CD4-positive, alpha-beta T cell treated with Interleukin-6 at 100 ng/mL for 8 hours (primary cell): ENCODE results near the gene CCDC12.

Source experiments
- DNase-seq: peaks from one replicate; pipeline ENCODE4 v3.0.0-alpha.2; 2020; ENCODE audit warnings: mixed read lengths, low spot score

Gene CCDC12

DNA sequence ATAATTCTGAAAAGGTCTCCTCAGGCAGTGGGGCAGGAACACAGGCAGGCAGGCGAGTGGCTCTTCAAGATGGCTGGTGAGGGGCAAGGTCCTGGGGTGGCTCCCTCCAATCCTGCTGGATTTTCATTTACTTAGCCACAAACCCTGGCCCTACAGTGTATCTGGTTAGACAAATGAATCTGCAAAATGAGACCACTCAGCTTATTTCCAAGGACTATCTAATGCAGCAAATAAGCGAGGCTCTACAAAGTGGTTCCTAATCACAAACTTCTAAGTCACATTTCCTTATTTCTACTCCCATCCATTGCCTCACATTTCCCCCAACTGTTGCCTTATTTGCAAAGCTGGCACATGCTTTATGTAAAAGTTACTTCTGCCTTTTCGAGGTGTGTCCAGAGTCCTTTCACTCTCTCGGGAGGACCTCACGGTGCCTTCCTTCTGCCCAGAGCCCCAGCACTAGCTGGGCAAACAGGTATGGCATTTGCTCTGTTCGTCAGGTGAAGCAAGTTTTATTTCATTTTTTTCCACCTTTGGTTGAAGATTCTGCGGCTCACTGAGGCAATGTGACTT, 40.5 kb downstream of the CCDC12 start:
- no peak for DNase-seq

DNA sequence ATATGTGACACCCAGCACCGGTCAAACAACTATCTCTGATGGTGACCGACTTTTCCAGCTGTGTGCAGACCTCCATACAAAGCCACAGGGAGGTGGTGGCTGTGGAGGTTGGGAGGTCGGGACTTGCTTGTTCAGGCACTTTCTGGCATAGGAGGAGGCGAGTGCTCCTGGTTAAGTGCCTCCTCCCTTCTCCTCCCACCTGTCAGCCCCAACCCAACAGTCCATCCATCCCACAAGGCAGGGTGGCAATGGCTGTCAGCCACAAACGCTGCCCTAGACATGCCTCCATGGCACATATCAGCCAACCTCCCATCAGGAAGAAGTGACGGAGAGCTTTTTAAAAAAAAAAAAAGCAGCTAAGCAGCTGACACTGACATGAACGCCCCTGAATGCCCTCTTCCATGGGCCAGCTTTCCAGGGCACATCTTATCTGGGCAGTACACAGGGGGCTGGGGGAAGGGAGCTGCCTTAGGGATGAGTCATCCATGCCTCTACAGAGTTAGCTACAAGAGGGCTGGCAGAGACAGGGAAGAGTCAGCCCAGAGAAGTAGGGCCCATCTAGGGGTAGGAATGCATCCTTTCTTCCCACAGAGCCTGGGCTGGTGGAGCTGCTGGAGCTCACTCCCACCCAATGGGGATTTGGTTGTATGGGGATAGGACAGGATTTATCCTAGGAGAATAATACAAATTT, 41.2 kb downstream of the CCDC12 start:
- no peak for DNase-seq

GRCh38 chr3:46934498-46935167, 41.9 kb downstream of the CCDC12 start:
- DNase-seq = no peak

DNA sequence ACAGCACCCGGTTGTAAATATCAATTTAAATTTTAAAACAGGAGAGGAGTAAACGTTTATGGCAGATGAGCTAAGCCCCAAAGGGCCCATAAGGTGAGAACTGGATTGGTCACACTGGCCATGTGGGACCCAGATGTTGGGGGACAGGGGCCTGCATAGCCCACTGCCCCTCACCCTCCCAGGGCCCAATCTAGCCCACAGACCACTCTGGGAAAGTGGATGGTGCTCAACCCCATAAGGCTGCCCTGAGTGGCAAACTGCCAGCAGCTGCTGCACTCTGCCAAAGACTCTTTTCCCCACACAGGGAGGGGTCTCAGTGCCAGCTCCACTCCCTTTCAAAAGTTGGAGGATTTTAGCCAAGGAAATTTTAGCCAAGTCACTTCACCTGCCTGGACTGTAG, 42.5 kb downstream of the CCDC12 start:
- no peak for DNase-seq

- DNase-seq = no peak
Observed at GRCh38 chr3:46933261-46933660, 43.3 kb downstream of the CCDC12 start.

DNA sequence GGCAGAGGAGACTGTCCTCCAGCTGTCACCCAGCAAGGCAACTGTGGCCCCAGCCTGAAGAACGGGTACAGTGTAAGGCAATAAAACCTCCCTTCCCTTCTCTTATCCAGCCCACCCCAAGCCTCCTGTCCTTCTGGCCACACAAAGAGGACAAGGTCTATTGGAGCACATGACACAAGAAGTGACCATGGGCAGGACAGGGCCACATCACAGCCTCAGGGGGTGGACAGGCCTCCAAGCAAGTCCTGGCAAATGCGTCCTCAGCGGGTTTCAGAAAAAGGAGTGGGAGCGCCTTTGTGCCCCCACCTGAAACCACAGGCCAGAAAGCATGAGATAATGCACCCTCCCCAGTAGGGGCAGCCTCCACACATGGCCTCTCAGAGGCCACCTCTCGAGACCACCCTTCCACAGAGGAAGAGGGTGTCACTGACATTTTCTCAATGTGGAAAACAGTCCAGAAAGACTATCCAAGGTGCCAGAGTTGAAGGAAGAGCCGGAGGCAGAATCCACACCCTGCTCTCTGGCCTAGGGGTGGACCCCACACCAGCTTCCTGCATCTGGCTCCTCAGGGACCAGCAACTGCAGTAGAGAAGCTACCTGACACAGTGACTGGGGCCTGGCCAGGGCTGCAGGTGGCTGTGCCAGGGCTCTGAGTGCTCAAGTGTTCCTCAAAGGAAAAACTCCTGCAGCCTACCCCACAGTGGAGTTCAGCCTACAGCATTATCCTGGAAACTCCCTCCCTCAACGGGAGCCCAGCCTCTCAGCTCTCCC, 43.9 kb downstream of the CCDC12 start:
- no peak for DNase-seq

DNA sequence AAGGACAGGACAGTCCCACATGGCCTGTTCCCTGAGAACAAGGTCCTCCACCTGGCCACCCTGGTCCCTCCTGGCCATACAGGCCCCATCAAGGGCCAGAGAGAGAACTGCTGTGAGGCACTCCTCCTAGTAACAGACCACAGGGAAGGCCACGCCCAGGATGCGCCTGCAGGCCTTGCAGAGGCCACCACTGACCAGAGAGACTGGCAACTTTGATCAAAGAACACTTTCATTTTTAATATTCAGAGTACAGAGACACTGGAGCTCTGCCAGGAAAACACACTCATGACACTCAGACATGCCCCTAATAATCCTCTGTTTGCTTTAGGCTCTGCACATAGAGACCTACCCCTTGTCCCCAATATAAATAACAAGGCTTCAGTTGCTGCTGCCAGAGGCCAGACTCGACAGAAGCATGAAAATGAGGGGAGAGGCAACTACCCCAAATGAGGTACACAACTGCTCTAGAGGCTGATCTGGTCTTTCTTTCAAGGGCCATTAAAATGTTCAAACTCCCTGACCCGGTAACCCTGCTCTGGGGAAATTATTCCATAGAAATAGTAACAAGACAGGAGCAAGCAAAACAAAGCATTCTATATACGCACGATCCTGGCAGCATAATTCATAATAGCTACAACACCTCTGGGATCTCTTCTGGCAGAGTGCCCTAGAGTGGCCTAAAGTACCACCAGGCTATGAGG, 44.8 kb downstream of the CCDC12 start:
- no peak for DNase-seq

- DNase-seq = no peak
Observed at GRCh38 chr3:46930945-46931403, 45.6 kb downstream of the CCDC12 start.

DNA sequence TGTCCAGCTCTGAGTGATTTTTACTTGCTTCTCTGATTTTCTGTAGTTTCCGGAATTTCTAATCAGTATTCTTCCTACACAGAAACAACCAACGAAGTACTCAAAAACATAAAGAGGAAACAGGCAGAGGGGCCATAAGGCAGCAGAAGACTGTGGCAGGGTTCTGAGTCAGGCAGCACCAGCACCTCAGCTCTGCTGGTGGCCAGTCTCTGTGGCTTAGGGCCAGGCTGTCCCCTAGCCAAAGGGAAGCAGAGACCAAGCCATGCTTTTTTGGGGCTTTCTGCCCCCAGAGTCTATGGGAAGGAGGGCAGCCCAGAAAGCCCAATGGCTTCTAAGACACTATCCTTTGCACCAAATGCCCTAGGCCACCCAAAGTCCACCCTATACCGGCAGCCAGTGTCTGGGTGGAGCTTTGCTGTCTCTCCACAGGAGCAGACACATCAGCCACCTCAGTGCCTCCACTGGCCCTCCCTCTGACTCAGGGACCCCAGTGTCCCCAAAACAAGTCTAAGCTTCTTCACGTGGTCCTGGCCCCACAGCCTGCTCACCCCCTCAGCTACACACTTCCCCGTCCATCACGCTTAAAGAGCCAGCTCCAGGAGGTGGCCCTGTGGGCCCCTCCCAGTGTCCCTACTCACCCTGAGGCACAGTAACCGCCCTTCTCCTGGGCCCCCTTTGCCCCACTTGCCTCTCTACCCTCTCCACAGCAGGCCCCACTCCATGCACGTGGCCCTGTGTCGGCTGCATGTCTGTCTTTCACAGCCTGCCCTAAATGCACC, 46.2 kb downstream of the CCDC12 start:
- no peak for DNase-seq

DNA sequence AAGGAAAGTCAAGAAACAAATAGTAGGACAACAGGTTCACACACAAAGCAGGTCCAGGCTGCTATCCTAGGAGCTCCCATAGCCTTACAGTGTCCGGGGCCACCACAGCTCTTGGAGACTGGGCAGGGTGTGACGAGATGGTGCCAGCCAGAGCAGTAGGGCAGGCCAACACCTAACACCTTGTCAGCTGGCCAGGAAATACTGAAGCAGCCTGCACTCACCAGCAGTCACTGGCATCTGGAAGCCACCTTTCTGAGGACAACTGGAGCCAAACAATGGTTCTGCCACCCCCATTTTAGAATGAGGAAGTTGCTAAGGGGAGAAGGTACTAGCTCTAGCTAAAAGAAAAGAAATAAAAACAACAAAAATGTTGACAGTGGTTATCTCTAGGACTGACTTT, 47.2 kb downstream of the CCDC12 start:
- no peak for DNase-seq

GRCh38 chr3:46928282-46928681, 48.3 kb downstream of the CCDC12 start:
- DNase-seq = no peak

GRCh38 chr3:46927718-46928073, 48.8 kb downstream of the CCDC12 start:
- no peak for DNase-seq

DNA sequence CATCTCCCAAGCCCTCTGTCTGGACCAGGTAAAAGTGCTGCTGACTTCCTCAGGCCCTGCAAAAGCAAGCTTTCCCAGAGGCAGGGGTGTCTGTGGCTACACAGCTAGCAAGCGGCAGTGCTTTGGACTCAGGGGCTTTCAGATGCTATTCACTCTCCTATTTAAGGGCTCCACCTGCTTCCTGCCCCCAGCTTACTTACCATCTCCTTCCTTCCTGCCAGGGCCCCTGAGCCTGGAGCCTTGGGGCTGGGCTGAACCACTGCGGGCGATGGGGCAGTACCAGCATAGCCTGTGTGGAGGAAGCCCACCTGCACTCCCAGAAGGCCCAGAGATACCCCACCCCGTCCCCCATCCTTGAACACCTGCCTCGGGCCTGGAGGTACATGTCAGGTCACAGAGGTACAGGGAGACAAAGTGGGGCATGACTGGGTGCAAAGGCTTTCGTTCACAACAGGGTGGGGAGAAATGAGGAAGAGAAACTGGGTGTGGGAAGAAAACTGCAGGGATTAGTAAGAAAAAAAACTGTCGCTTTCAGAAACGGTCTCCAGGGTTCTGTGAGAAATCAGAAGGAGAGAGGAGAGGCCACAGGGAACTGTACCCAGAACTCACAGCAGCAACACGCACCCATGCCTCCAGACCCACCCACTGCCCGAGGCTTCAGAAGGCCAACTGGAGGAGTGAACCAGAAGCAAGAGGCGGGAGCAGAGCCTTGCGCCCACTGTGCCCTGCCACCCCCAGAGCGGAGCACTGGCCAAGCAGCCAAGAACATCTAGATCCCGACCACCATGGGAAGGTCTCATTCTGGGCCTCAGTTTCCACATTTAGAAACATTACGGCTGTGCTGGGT, 49.5 kb downstream of the CCDC12 start:
- DNase-seq = no peak

DNA sequence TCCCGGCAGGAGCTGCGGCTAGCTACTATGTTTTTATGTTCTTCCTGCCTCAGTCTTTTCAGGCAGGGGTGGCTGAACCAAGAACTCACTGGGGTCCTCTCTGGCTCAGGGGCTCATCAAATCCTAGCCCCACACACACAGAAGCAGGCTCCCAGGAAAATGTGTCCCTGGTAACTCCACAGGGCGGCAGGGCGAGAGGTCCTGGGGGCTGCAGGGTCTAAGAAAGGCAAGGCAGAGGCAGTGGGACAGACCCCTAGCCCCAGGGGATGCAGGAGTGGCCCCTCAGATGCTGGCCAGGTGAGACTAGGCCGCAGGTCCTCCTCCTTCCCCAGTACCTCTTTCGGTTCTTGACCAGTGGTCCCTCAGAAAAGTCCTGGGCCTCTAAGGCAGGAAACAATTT, 50.1 kb downstream of the CCDC12 start:
- DNase-seq = no peak

DNA sequence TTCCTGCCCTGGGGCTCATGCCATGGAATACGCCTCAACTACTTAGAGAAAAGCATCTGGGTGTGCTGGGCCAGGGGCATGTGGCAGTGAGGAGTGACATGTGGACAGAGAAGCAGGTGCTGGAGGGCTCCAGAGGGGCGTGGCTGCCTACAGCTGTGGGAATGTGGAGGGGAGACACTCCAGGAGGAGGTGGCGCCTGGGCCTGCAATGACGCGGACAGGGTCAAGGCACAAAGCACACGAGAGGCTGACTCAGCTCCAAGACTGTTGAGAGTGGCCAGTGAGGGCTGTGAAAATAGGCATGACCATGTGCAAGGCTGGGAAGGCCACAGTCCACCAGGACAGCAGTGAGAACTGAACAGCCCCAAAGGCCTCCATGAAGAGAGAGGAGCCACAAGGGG, 50.5 kb downstream of the CCDC12 start:
- DNase-seq = no peak

DNA sequence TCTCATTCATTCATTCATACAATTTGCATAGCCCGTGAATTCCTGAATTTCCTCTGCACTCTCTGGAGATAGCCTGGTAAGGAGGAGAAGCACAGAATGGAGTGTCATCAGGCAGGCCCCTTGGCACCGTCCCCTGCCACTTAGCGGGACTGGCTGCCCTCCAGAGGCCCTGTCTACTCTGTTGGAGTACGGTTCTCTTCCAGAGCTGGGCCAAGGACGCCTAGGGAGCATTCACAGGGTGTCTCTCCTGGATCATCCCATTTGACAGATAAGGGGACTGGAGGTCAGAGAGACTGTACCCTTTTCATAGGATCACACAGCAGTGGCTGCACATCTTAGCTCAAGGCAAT, 51.0 kb downstream of the CCDC12 start:
- DNase-seq = no peak

DNA sequence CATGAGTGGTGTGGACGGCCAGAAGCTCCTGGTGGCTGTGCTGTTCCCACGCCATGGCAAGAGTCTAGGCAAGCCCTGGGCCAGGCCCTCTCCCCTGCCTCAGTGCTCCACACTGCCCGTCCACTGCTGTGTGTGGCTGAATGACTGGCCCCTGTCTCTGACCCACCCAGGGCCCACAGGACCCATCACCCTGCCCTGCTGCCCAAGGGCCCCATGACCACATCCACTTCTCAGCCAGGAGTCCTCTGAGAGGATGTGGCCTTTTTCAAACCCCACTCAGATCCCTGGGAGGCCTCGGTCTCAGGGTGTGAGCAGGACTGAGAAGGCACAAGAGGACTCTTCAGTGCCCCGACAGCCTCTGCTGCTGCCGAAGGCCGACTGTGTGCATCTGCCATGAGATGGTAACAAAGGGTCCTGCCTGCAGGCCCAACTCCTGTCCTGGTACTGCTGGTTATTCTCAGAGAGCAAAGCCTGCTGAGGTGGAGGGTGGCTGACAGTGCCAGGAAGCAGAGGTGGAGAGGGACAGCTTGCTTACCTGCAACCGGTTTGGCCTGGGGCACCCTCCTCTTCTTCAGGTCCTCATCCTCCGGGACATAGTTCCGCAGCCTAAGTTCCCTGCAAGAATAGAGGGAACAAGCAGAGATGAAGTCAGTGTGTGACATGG, 51.5 kb downstream of the CCDC12 start:
- no peak for DNase-seq

- DNase-seq = peak; percentile 27
Observed at GRCh38 chr3:46923559-46924350, 52.8 kb downstream of the CCDC12 start.

- no peak for DNase-seq
Observed at GRCh38 chr3:46922871-46923558, 53.5 kb downstream of the CCDC12 start.
